GM12878 (cell line): ENCODE results near the gene LEKR1. TPM values are rescaled to one million over a fixed set of nuclear protein-coding genes. Genes with fewer than 3 reads are reported as not detected.

Experiments used
- ATF7 ChIP-seq: fragments of 450-650 bp; IDR thresholded peaks from 2 replicates; pipeline ENCODE4 v1.6.1; 2016; ENCODE audit warnings: low read depth, mild to moderate bottlenecking
- BACH1 ChIP-seq: fragments of 450-650 bp; IDR thresholded peaks from 2 replicates; pipeline ENCODE4 v1.6.1; 2017; ENCODE audit warnings: mild to moderate bottlenecking, borderline replicate concordance
- BMI1 ChIP-seq: fragments of 450-650 bp; IDR thresholded peaks from 2 replicates; pipeline ENCODE4 v1.6.1; 2016; ENCODE audit warnings: mild to moderate bottlenecking, moderate library complexity, borderline replicate concordance
- CBX3 ChIP-seq: fragments of 200-600 bp; sonication (generic); IDR thresholded peaks from 2 replicates; pipeline ENCODE4 v1.6.1; 2016; ENCODE audit warnings: low read depth, borderline replicate concordance
- E2F4 ChIP-seq: IDR thresholded peaks from 2 replicates; pipeline ENCODE4 v1.6.1; 2012; ENCODE audit warnings: low read depth, low read length, improper control_type of control experiment
- ETV6 ChIP-seq, 2 experiments: fragments of 450-650 bp in 1 of 2; IDR thresholded peaks in 1 of 2; conservative IDR thresholded peaks in 1 of 2; 2 replicates each; pipeline ENCODE4 v1.6.1; 2014; ENCODE audit warnings: antibody characterized with exemption in 1 of 2, borderline replicate concordance in 1 of 2, low read depth in 1 of 2, mild to moderate bottlenecking in 1 of 2, moderate library complexity in 1 of 2
- EZH2 ChIP-seq: IDR thresholded peaks from 2 replicates; pipeline ENCODE4 v1.6.1; 2012; ENCODE audit warnings: low read depth, mild to moderate bottlenecking, control low read depth, inconsistent platforms, low read length, borderline replicate concordance; ENCODE audit not compliant: control insufficient read depth
- GATAD2B ChIP-seq: fragments of 450-650 bp; conservative IDR thresholded peaks from 2 replicates; pipeline ENCODE4 v1.6.1; 2017; ENCODE audit warnings: low read depth, mild to moderate bottlenecking, moderate library complexity
- MEF2A ChIP-seq: IDR thresholded peaks from 2 replicates; pipeline ENCODE4 v1.6.1; 2011; ENCODE audit warnings: low read depth, mild to moderate bottlenecking, low read length, moderate library complexity; ENCODE audit not compliant: insufficient read depth
- MTA2 ChIP-seq: fragments of 450-650 bp; IDR thresholded peaks from 2 replicates; pipeline ENCODE4 v1.6.1; 2016; ENCODE audit warnings: low read depth, mild to moderate bottlenecking, moderate library complexity
- MXI1 ChIP-seq: fragments of 150-350 bp; IDR thresholded peaks from 2 replicates; pipeline ENCODE4 v1.6.1; 2011; ENCODE audit warnings: low read depth, mild to moderate bottlenecking, inconsistent platforms, low read length, improper control_type of control experiment
- NBN ChIP-seq: fragments of 450-650 bp; IDR thresholded peaks from 2 replicates; pipeline ENCODE4 v1.6.1; 2016
- NFXL1 ChIP-seq: fragments of 450-650 bp; IDR thresholded peaks from 2 replicates; pipeline ENCODE4 v1.6.1; 2017; ENCODE audit warnings: antibody characterized with exemption, mild to moderate bottlenecking, borderline replicate concordance
- RCOR1 ChIP-seq: conservative IDR thresholded peaks from 2 replicates; pipeline ENCODE4 v1.6.1; 2012; ENCODE audit warnings: low read depth, low read length, improper control_type of control experiment
- RELB ChIP-seq: fragments of 450-650 bp; IDR thresholded peaks from 2 replicates; pipeline ENCODE4 v1.6.1; 2017; ENCODE audit warnings: low read depth, mild to moderate bottlenecking, moderate library complexity
- TAF1 ChIP-seq: IDR thresholded peaks from 2 replicates; pipeline ENCODE4 v1.6.1; 2011; ENCODE audit warnings: mild to moderate bottlenecking, low read depth, low read length, borderline replicate concordance
- TARDBP ChIP-seq: IDR thresholded peaks from 2 replicates; pipeline ENCODE4 v1.6.1; 2016; ENCODE audit warnings: borderline replicate concordance
- TCF12 ChIP-seq: IDR thresholded peaks from 2 replicates; pipeline ENCODE4 v1.6.1; 2011; ENCODE audit warnings: low read depth, mild to moderate bottlenecking, low read length
- TCF3 ChIP-seq: IDR thresholded peaks from 2 replicates; pipeline ENCODE4 v1.6.1; 2012; ENCODE audit warnings: low read depth, mild to moderate bottlenecking, low read length, borderline replicate concordance; ENCODE audit not compliant: insufficient read depth
- TCF7 ChIP-seq: IDR thresholded peaks from 2 replicates; pipeline ENCODE4 v1.6.1; 2014; ENCODE audit warnings: antibody characterized with exemption, borderline replicate concordance
- USF1 ChIP-seq: IDR thresholded peaks from 2 replicates; pipeline ENCODE4 v1.6.1; 2011; ENCODE audit warnings: borderline replicate concordance, low read depth, mild to moderate bottlenecking, moderate library complexity, mixed read lengths, low read length; ENCODE audit not compliant: insufficient read depth; ENCODE audit errors: extremely low read length
- ZBTB40 ChIP-seq: fragments of 450-650 bp; IDR thresholded peaks from 2 replicates; pipeline ENCODE4 v1.6.1; 2016; ENCODE audit warnings: mild to moderate bottlenecking, moderate library complexity, borderline replicate concordance
- ZNF207 ChIP-seq: fragments of 450-650 bp; IDR thresholded peaks from 2 replicates; pipeline ENCODE4 v1.6.1; 2014; ENCODE audit warnings: antibody characterized with exemption, mild to moderate bottlenecking, borderline replicate concordance
- ZNF24 ChIP-seq: fragments of 450-650 bp; IDR thresholded peaks from 2 replicates; pipeline ENCODE4 v1.6.1; 2017; ENCODE audit warnings: antibody characterized with exemption, mild to moderate bottlenecking
- ZNF622 ChIP-seq: fragments of 450-650 bp; IDR thresholded peaks from 2 replicates; pipeline ENCODE4 v1.6.1; 2017; ENCODE audit warnings: mild to moderate bottlenecking, inconsistent platforms
- polyA plus RNA-seq, 11 experiments: library from polyadenylated mRNA; depleted of rRNA in 4 of 11; unstranded in 6 of 11; stranded (reverse) in 5 of 11; fragments of >200 nt; fragmentation: Nextera tagmentation in 4 of 11; fragmentation: Illumina TruSeq in 1 of 11; extraction: Ambion mirVana in 4 of 11; extraction: Trizol in 1 of 11; gene quantifications; 1 replicate in 1 of 11; 2 replicates in 10 of 11; pipeline versions ENCODE4 v1.2.1 to v1.2.3, GENCODE V29; 2011 to 2016; ENCODE audit warnings: inconsistent platforms in 2 of 11, missing spikeins in 2 of 11, low read depth in 1 of 11
- total RNA-seq, 4 experiments: library from RNA; depleted of rRNA in 3 of 4; stranded (reverse); fragments of >200 nt in 3 of 4; fragmentation: Illumina TruSeq in 1 of 4; extraction: Trizol in 1 of 4; gene quantifications; 2 replicates each; pipeline versions ENCODE4 v1.2.1 to v1.2.3, GENCODE V29; 2013 to 2021

LEKR1 gene
- total and polyA plus RNA-seq, 10 of the 15 experiments (the other 5 are each of a cell fraction or from before 2014, with no cell fraction given): 0.48 to 3.2 (median 1.3) TPM

- TF ChIP-seq RCOR1 (no peak), ZNF24 (0 out of 2 replicates have a peak, but pooled peaks have one; percentile 29), TAF1 (no peak), ZNF622 (no peak), NFXL1 (no peak), TCF12 (no peak), BMI1 (no peak), ETV6 (conservative IDR thresholded peaks at IDR 0.05 in 1 of 2, IDR thresholded peaks at IDR 0.05 in 1 of 2; ENCODE audit: borderline replicate concordance in 1 of 2, low read depth in 1 of 2) (no peak), GATAD2B (no peak), CBX3 (no peak), ZBTB40 (no peak), RELB (peak; percentile 40; the same call in 1 of the 2 replicates), NBN (0 out of 2 replicates have a peak, but pooled peaks have one; percentile 55), MEF2A (no peak), ATF7 (peak; percentile 61), MXI1 (no peak), E2F4 (no peak), BACH1 (no peak), EZH2 (no peak), TARDBP (no peak), USF1 (no peak), TCF7 (no peak), MTA2 (peak; percentile 93), ZNF207 (no peak), TCF3 (no peak)
These were observed 203.2 kb downstream of the LEKR1 start (continued) for GRCh38 chr3:157029365-157029790.
